ENCODE measurements around the gene BICDL2. TPM values are rescaled to one million over a fixed set of nuclear protein-coding genes. Genes with fewer than 3 reads are reported as not detected.

Gene BICDL2
- polyA plus RNA-seq, 1 of the 3 experiments (the other 2 are of a cell fraction), result not detected

DNA sequence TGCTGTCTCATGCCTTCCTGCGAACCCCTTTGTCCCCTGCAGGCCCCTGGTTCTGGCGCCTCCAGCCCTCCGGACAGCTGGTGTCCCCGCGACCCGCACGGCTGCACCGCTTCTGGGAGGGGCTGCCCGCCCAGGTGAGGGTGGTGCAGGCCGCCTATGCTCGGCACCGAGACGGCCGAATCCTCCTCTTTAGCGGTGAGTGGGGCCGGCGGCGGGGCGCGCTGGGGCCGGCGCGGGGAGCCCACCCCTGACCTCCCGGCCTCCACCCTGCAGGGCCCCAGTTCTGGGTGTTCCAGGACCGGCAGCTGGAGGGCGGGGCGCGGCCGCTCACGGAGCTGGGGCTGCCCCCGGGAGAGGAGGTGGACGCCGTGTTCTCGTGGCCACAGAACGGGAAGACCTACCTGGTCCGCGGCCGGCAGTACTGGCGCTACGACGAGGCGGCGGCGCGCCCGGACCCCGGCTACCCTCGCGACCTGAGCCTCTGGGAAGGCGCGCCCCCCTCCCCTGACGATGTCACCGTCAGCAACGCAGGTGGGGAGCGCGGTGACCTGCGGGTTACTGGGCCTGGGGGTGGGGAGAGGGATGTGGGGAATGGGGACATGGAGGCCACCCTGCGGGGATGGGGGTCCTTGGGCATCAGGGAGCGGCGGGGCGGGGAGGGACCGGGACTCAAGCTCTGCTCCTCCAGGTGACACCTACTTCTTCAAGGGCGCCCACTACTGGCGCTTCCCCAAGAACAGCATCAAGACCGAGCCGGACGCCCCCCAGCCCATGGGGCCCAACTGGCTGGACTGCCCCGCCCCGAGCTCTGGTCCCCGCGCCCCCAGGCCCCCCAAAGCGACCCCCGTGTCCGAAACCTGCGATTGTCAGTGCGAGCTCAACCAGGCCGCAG is 21.6 kb upstream of the BICDL2 start:
- Histone ChIP-seq H3K79me2 (ENCODE audit: insufficient read depth) (no peaks in the 10 kb centered on the region), H2AFZ (ENCODE audit: low read depth) (peak overlapping the region; percentile 85), H3K9ac (peak overlapping the region; percentile 84), H3F3A (replicated peaks; ENCODE audit: insufficient read depth) (no peaks in the 10 kb centered on the region), H4K20me1 (ENCODE audit: insufficient read depth) (no peaks in the 10 kb centered on the region), H3K4me3 (ENCODE audit: low read depth in 2 of 2, low read length in 1 of 2) (peak overlapping the region; percentile 70 to 87), H3K27me3 (ENCODE audit: insufficient read depth) (no peaks in the 10 kb centered on the region), H3K27ac (ENCODE audit: low read depth in 2 of 2, low read length in 1 of 2) (peak overlapping the region in 1 of 2 experiments; percentile 68; a peak in 1 of 4 replicates), H3K4me2 (peak overlapping the region; percentile 99), H3K4me1 (ENCODE audit: control insufficient read depth in 1 of 2, insufficient read depth in 2 of 2, low read depth in 1 of 2, low read length in 1 of 2) (peaks cover 0 to 12% of the 10 kb centered on the region in 2 experiments; a peak in 1 of 4 replicates), H3K9me2 (no peaks in the 10 kb centered on the region), H3K36me3 (replicated peaks in 1 of 2; ENCODE audit: control insufficient read depth in 1 of 2, insufficient read depth in 2 of 2, low read length in 1 of 2) (no peaks in the 10 kb centered on the region), H3K9me3 (no peaks in the 10 kb centered on the region)
- ChIA-PET POLR2A (interaction anchor here (1.3 to 2.0 kb wide), 2 partner anchors 10 to 71 kb away, joined by 3 to 6 read pairs; no protein-coding TSS in a partner anchor), CTCF (interaction anchor here (0.6 to 4.1 kb wide), 44 partner anchors 9 to 130 kb away, joined by 3 to 63 read pairs (median 8); partner anchors contain the start of genes CLDN6, HCFC1R1, MMP25 and OR1F1)
- DNase-seq, result peak; percentile 57
- TF ChIP-seq GATA2 (CRISPR knock-in tag; IDR thresholded peaks at IDR 0.05) (no peak), RFX5 (IDR thresholded peaks at IDR 0.05; ENCODE audit: low read length) (no peak), ELF1 (IDR thresholded peaks at IDR 0.05) (no peak), JUND (IDR thresholded peaks at IDR 0.05) (no peak), USF2 (IDR thresholded peaks at IDR 0.05; ENCODE audit: borderline replicate concordance, low read depth, low read length) (no peak), FOXJ3 (CRISPR knock-in tag; IDR thresholded peaks at IDR 0.05) (no peak), MXI1 (IDR thresholded peaks at IDR 0.05; ENCODE audit: low read depth, low read length) (no peak), USF1 (IDR thresholded peaks at IDR 0.05; ENCODE audit: borderline replicate concordance, low read depth) (no peak), EZH2phosphoT487 (IDR thresholded peaks at IDR 0.05; ENCODE audit: borderline replicate concordance, low read depth) (no peak), MAX (IDR thresholded peaks at IDR 0.05; ENCODE audit: low read depth) (no peak), NFIC (IDR thresholded peaks at IDR 0.05; ENCODE audit: borderline replicate concordance) (no peak), FOXM1 (IDR thresholded peaks at IDR 0.05; ENCODE audit: low read depth) (no peak), RAD21 (IDR thresholded peaks at IDR 0.05; ENCODE audit: low read length) (no peak), TCF12 (IDR thresholded peaks at IDR 0.05) (no peak), TEAD4 (IDR thresholded peaks at IDR 0.05; ENCODE audit: borderline replicate concordance, insufficient read depth) (no peak), GABPA (IDR thresholded peaks at IDR 0.05; ENCODE audit: low read depth) (no peak), TAF1 (IDR thresholded peaks at IDR 0.05; ENCODE audit: borderline replicate concordance, low read depth, low read length) (no peak), RCOR1 (IDR thresholded peaks at IDR 0.05; ENCODE audit: low read length) (no peak)
- TF ChIP-seq, protein P1, sequence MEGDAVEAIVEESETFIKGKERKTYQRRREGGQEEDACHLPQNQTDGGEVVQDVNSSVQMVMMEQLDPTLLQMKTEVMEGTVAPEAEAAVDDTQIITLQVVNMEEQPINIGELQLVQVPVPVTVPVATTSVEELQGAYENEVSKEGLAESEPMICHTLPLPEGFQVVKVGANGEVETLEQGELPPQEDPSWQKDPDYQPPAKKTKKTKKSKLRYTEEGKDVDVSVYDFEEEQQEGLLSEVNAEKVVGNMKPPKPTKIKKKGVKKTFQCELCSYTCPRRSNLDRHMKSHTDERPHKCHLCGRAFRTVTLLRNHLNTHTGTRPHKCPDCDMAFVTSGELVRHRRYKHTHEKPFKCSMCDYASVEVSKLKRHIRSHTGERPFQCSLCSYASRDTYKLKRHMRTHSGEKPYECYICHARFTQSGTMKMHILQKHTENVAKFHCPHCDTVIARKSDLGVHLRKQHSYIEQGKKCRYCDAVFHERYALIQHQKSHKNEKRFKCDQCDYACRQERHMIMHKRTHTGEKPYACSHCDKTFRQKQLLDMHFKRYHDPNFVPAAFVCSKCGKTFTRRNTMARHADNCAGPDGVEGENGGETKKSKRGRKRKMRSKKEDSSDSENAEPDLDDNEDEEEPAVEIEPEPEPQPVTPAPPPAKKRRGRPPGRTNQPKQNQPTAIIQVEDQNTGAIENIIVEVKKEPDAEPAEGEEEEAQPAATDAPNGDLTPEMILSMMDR (IDR thresholded peaks at IDR 0.05), result no peak
- TF ChIP-seq, protein P2, sequence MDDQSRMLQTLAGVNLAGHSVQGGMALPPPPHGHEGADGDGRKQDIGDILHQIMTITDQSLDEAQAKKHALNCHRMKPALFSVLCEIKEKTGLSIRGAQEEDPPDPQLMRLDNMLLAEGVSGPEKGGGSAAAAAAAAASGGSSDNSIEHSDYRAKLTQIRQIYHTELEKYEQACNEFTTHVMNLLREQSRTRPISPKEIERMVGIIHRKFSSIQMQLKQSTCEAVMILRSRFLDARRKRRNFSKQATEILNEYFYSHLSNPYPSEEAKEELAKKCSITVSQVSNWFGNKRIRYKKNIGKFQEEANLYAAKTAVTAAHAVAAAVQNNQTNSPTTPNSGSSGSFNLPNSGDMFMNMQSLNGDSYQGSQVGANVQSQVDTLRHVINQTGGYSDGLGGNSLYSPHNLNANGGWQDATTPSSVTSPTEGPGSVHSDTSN (IDR thresholded peaks at IDR 0.05), result no peak
- WGBS (ENCODE audit: low lambda C conversion rate), result 6% methylated on average over 27 of the region's 77 CpGs

All from SK-N-SH (cell line).